ENCODE data around the gene KIAA0825.

DNA sequence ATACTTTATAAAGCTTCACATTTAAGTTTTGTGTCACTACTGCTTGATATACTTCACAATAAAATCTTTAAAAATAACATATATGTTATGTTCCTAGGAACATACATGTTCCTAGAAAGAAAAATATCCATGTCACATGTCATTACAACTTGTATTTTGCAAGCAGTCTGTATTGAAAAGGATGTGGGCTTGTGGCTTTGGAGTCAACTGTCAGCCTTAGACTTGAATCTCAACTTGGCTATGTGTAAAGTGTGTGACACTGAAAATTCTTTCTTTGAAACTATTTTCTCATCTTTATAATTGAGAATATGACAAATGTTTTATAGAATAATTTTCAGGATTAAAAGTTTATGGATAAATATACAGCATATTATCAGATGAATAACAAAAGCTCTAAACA is 273.1 kb downstream of the KIAA0825 start:
- TF ChIP-seq EZH2 (IDR thresholded peaks at IDR 0.05; ENCODE audit: low read length, unreplicated experiment) (no peak), EZH2phosphoT487 (IDR thresholded peaks at IDR 0.05; ENCODE audit: borderline replicate concordance, low read length) (no peak)
- TF ChIP-seq, protein P1, sequence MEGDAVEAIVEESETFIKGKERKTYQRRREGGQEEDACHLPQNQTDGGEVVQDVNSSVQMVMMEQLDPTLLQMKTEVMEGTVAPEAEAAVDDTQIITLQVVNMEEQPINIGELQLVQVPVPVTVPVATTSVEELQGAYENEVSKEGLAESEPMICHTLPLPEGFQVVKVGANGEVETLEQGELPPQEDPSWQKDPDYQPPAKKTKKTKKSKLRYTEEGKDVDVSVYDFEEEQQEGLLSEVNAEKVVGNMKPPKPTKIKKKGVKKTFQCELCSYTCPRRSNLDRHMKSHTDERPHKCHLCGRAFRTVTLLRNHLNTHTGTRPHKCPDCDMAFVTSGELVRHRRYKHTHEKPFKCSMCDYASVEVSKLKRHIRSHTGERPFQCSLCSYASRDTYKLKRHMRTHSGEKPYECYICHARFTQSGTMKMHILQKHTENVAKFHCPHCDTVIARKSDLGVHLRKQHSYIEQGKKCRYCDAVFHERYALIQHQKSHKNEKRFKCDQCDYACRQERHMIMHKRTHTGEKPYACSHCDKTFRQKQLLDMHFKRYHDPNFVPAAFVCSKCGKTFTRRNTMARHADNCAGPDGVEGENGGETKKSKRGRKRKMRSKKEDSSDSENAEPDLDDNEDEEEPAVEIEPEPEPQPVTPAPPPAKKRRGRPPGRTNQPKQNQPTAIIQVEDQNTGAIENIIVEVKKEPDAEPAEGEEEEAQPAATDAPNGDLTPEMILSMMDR (conservative IDR thresholded peaks at IDR 0.05; ENCODE audit: low read depth, low read length), result no peak

Measured in PC-3 (cell line).